Measurements from ENCODE around the gene KLKB1.

DNA sequence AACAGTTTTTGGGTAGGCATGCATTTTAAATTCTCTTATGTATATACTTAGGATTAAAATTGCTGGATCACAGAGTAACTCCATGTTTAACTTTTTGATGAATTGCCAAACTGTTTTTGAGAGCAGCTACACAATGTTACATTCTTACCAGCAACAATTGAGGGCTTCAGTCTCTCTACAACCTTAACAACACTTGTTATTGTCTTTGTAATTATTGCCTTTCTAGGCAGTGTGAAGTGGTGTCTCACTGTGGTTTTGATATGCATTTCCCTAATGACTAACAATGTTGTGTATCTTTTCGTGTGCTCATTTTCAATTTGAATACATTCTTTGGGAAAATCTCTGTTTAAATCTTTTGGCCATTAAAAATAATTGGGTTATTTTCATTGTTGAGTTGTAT, 21.3 kb downstream of the KLKB1 start:
- TF ChIP-seq CTCF (IDR thresholded peaks at IDR 0.05) = no peak
- no peak for TF ChIP-seq POLR2A (IDR thresholded peaks at IDR 0.05)
